ENCODE data around the gene ADGRG4.

DNA sequence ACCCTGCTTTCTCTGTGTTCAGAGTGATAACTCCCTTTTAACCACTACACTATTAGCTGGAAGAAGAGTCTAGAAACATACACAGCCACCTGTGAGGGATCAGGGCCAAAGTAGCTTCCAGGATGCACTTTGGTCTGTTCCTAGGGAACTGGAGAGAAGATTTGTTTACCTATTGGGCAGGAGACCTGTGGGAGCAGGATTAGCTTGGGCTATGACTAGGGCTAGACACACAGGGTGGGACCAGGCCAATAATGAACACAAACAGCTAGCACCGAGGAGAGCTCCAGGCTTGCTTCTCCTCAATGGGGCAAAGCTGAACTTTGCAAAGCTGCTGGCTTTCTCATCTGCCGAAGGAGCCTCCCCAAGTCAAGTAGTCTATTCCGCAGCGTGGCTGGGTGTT, 25.2 kb upstream of the ADGRG4 start:
- TF ChIP-seq, protein P1, sequence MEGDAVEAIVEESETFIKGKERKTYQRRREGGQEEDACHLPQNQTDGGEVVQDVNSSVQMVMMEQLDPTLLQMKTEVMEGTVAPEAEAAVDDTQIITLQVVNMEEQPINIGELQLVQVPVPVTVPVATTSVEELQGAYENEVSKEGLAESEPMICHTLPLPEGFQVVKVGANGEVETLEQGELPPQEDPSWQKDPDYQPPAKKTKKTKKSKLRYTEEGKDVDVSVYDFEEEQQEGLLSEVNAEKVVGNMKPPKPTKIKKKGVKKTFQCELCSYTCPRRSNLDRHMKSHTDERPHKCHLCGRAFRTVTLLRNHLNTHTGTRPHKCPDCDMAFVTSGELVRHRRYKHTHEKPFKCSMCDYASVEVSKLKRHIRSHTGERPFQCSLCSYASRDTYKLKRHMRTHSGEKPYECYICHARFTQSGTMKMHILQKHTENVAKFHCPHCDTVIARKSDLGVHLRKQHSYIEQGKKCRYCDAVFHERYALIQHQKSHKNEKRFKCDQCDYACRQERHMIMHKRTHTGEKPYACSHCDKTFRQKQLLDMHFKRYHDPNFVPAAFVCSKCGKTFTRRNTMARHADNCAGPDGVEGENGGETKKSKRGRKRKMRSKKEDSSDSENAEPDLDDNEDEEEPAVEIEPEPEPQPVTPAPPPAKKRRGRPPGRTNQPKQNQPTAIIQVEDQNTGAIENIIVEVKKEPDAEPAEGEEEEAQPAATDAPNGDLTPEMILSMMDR (IDR thresholded peaks at IDR 0.05) = no peak
- no peak for TF ChIP-seq POLR2A (IDR thresholded peaks at IDR 0.05)

Measured in testis (tissue), 2 donors.